ENCODE measurements around the gene NAPSA. TPM values are rescaled to one million over a fixed set of nuclear protein-coding genes. Genes with fewer than 3 reads are reported as not detected.

NAPSA gene
- total RNA-seq, 1 donor from 2014 or later, result not detected

- no peak overlapping the region for H3K4me3 Mint-ChIP-seq (ENCODE audit: unreplicated experiment)
- peaks cover 44% of the 10 kb centered on the region for H3K27me3 Mint-ChIP-seq (ENCODE audit: unreplicated experiment)
- H3K9me3 Mint-ChIP-seq (ENCODE audit: unreplicated experiment), result peaks cover 57% of the 10 kb centered on the region
- H3K27ac Mint-ChIP-seq (ENCODE audit: unreplicated experiment), result no peak overlapping the region
- DNase-seq (ENCODE audit: low spot score), result no peak
- TF ChIP-seq CTCF (IDR thresholded peaks at IDR 0.05; ENCODE audit: unreplicated experiment), result no peak
- no peaks in the 10 kb centered on the region for H3K4me1 Mint-ChIP-seq (ENCODE audit: unreplicated experiment)
- H3K36me3 Mint-ChIP-seq (ENCODE audit: low read depth, unreplicated experiment), result peaks cover 54% of the 10 kb centered on the region
These were observed 39.9 kb downstream of the NAPSA start for GRCh38 chr19:50325310-50326100.

GRCh38 chr19:50324331-50324730, 41.1 kb downstream of the NAPSA start:
- H3K9me3 Mint-ChIP-seq (ENCODE audit: unreplicated experiment), result peaks cover 48% of the 10 kb centered on the region
- H3K27me3 Mint-ChIP-seq (ENCODE audit: unreplicated experiment), result peaks cover 37% of the 10 kb centered on the region
- H3K27ac Mint-ChIP-seq (ENCODE audit: unreplicated experiment), result no peak overlapping the region
- H3K4me3 Mint-ChIP-seq (ENCODE audit: unreplicated experiment), result no peak overlapping the region
- peaks cover 50% of the 10 kb centered on the region for H3K36me3 Mint-ChIP-seq (ENCODE audit: low read depth, unreplicated experiment)
- TF ChIP-seq CTCF (IDR thresholded peaks at IDR 0.05; ENCODE audit: unreplicated experiment), result no peak
- DNase-seq (ENCODE audit: low spot score), result no peak
- no peaks in the 10 kb centered on the region for H3K4me1 Mint-ChIP-seq (ENCODE audit: unreplicated experiment)

DNA sequence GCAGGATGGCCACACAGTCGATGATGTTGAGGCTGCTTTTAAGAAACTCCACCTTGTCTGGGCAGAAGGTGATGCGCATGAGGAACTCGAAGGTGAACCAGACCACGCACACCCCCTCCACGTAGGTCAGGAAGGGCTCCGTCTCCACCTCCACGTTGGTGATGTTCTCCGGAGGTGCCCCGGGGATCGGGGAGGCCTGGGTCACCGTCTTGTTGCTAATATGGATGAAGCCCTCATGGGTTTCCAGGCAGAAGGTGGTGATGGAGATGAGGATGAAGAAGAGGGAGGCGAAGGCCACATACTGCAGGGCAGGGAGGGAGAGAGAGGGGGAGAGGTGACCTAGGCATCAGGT, 41.7 kb downstream of the NAPSA start:
- Mint-ChIP-seq H3K27me3 (ENCODE audit: unreplicated experiment) (peaks cover 39% of the 10 kb centered on the region), H3K4me3 (ENCODE audit: unreplicated experiment) (no peak overlapping the region), H3K9me3 (ENCODE audit: unreplicated experiment) (peaks cover 53% of the 10 kb centered on the region), H3K4me1 (ENCODE audit: unreplicated experiment) (no peaks in the 10 kb centered on the region), H3K36me3 (ENCODE audit: low read depth, unreplicated experiment) (peaks cover 53% of the 10 kb centered on the region), H3K27ac (ENCODE audit: unreplicated experiment) (no peak overlapping the region)
- DNase-seq (ENCODE audit: low spot score), result no peak
- no peak for TF ChIP-seq CTCF (IDR thresholded peaks at IDR 0.05; ENCODE audit: unreplicated experiment)

DNA sequence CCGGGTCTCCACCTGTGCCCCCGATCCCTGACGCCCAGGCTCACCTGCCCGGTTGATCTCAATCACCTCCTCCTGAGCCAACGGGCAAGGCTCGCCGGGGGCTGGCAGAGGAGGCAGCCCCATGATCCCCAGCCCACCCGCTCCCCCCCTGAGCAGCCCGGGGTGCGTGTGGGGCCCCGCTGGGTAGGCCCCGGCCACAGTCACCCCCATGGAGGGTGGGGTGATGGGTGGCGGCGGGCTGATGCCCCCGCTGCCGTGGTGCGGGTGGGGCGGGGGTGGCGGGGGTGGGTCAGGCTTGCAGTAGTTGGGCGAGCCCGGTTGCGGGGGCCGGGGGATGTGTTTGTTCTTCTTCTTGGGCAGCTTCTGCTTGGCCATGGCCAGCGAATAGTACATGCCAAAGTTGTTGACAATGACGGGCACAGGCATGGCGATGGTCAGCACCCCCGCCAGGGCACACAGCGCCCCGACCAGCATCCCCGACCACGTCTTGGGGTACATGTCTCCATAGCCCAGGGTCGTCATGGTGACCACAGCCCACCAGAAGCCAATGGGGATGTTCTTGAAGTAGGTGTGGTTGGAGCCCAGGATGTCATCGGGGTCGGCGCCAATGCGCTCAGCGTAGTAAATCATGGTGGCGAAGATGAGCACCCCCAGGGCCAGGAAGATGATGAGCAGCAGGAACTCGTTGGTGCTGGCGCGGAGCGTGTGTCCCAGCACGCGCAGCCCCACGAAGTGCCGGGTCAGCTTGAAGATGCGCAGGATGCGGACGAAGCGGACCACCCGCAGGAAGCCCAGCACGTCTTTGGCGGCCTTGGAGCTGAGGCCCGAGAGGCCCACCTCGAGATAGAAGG, 42.3 kb downstream of the NAPSA start:
- TF ChIP-seq CTCF (IDR thresholded peaks at IDR 0.05; ENCODE audit: unreplicated experiment), result no peak
- no peak for DNase-seq (ENCODE audit: low spot score)
- H3K9me3 Mint-ChIP-seq (ENCODE audit: unreplicated experiment), result peaks cover 53% of the 10 kb centered on the region
- no peak overlapping the region for H3K27ac Mint-ChIP-seq (ENCODE audit: unreplicated experiment)
- H3K36me3 Mint-ChIP-seq (ENCODE audit: low read depth, unreplicated experiment), result peaks cover 53% of the 10 kb centered on the region
- H3K27me3 Mint-ChIP-seq (ENCODE audit: unreplicated experiment), result peaks cover 39% of the 10 kb centered on the region
- no peak overlapping the region for H3K4me3 Mint-ChIP-seq (ENCODE audit: unreplicated experiment)
- no peaks in the 10 kb centered on the region for H3K4me1 Mint-ChIP-seq (ENCODE audit: unreplicated experiment)

GRCh38 chr19:50322234-50322633, 43.2 kb downstream of the NAPSA start:
- TF ChIP-seq CTCF (IDR thresholded peaks at IDR 0.05; ENCODE audit: unreplicated experiment), result no peak
- Mint-ChIP-seq H3K4me1 (ENCODE audit: unreplicated experiment) (no peaks in the 10 kb centered on the region), H3K4me3 (ENCODE audit: unreplicated experiment) (peak overlapping the region; percentile 18), H3K36me3 (ENCODE audit: low read depth, unreplicated experiment) (peaks cover 47% of the 10 kb centered on the region), H3K9me3 (ENCODE audit: unreplicated experiment) (peaks cover 54% of the 10 kb centered on the region), H3K27me3 (ENCODE audit: unreplicated experiment) (peaks cover 34% of the 10 kb centered on the region), H3K27ac (ENCODE audit: unreplicated experiment) (no peak overlapping the region)
- DNase-seq (ENCODE audit: low spot score), result no peak
